Breast epithelium (tissue), 3 donors: ENCODE results near the gene EHMT1.

Experiments
- POLR2A ChIP-seq: fragments of 450-650 bp; IDR thresholded peaks from one replicate; pipeline ENCODE4 v1.6.1; 2016; ENCODE audit warnings: antibody characterized with exemption, mild to moderate bottlenecking, moderate library complexity
- POLR2AphosphoS5 ChIP-seq, 3 donors: sonication (generic); formaldehyde crosslinking; IDR thresholded peaks; one replicate each; pipeline ENCODE4 v1.6.1; 2017; ENCODE audit warnings: antibody characterized with exemption in 3 of 3
- TF ChIP-seq, protein P1 (sequence below), 3 donors: fragments of 450-650 bp; IDR thresholded peaks; one replicate each; pipeline ENCODE4 v1.5.1; 2016 to 2017; ENCODE audit warnings: antibody characterized with exemption in 3 of 3, mild to moderate bottlenecking in 3 of 3, moderate library complexity in 3 of 3

DNA sequence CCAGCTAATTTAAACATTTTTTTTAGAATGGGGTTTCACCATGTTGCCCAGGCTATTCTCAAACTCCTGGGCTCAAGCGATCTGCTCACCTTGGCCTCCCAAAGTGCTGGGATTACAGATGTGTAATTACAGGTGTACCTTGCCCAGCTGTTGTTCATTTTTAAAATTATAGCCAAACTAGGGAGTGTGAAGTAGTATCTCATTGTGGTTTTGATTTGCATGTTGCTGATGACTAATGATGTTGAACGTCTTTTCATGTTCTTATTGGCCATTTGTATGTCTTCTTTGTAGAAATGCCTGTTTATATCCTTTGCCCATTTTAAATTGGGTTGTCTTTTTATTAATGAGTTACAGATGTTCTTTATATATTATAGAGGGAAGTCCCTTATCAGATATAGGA is 31.5 kb downstream of the EHMT1 start:
- TF ChIP-seq POLR2AphosphoS5 (IDR thresholded peaks at IDR 0.05) (no peak), POLR2A (no peak)
- TF ChIP-seq, protein P1, sequence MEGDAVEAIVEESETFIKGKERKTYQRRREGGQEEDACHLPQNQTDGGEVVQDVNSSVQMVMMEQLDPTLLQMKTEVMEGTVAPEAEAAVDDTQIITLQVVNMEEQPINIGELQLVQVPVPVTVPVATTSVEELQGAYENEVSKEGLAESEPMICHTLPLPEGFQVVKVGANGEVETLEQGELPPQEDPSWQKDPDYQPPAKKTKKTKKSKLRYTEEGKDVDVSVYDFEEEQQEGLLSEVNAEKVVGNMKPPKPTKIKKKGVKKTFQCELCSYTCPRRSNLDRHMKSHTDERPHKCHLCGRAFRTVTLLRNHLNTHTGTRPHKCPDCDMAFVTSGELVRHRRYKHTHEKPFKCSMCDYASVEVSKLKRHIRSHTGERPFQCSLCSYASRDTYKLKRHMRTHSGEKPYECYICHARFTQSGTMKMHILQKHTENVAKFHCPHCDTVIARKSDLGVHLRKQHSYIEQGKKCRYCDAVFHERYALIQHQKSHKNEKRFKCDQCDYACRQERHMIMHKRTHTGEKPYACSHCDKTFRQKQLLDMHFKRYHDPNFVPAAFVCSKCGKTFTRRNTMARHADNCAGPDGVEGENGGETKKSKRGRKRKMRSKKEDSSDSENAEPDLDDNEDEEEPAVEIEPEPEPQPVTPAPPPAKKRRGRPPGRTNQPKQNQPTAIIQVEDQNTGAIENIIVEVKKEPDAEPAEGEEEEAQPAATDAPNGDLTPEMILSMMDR (IDR thresholded peaks at IDR 0.05) = no peak
